DMS53 treated with DMSO at 0.1 percent for 48 hours (cell line): ENCODE data around the gene ZMYM5.
"Not testable (repeated sequence)": the region's sequence is repeated elsewhere in the genome, so short reads cannot be mapped to it uniquely, and the experiment has no call there.

ENCODE experiments used
- DNase-seq: peaks from one replicate; lab custom pipeline; 2025; ENCODE audit not compliant: unreplicated experiment; lab: John Stamatoyannopoulos, UW

Gene ZMYM5

GRCh38 chr13:19863323-19864023 is at the start of gene ZMYM5:
ZMYM5 (minus strand) TSS chr13:19863649; CDS start chr13:19852180, 11,469 bp downstream.
- peak; percentile 96 for DNase-seq

- no peak for DNase-seq
These were observed 47.1 kb upstream of the ZMYM5 start for GRCh38 chr13:19910336-19911072.

- no peak for DNase-seq
These were observed 45.0 kb upstream of the ZMYM5 start for GRCh38 chr13:19908350-19908986.

- DNase-seq = not testable (repeated sequence)
These were observed 42.2 kb upstream of the ZMYM5 start for GRCh38 chr13:19905487-19906195.

- DNase-seq = no peak
These were observed 26.6 kb upstream of the ZMYM5 start for GRCh38 chr13:19890030-19890429.

- no peak for DNase-seq
These were observed 25.4 kb upstream of the ZMYM5 start for GRCh38 chr13:19888799-19889198.

GRCh38 chr13:19882231-19882630 is 18.8 kb upstream of the ZMYM5 start:
- no peak for DNase-seq

GRCh38 chr13:19881641-19882040 is 18.2 kb upstream of the ZMYM5 start:
- DNase-seq = no peak

GRCh38 chr13:19864746-19865309 is 1.4 kb upstream of the ZMYM5 start:
- peak; percentile 38 for DNase-seq

GRCh38 chr13:19864024-19864745 is 736 bp upstream of the ZMYM5 start:
- peak; percentile 40 for DNase-seq

- no peak for DNase-seq
These were observed 752 bp downstream of the ZMYM5 start for GRCh38 chr13:19862481-19863313.

- DNase-seq = no peak
These were observed 1.7 kb downstream of the ZMYM5 start for GRCh38 chr13:19861762-19862161.

- peak; percentile 4 for DNase-seq
These were observed 2.4 kb downstream of the ZMYM5 start for GRCh38 chr13:19860884-19861655.

GRCh38 chr13:19857637-19858036 is 5.8 kb downstream of the ZMYM5 start:
- not testable (repeated sequence) for DNase-seq

GRCh38 chr13:19852766-19853165 is 10.7 kb downstream of the ZMYM5 start:
- no peak for DNase-seq

- DNase-seq = peak; percentile 19
These were observed 17.7 kb downstream of the ZMYM5 start for GRCh38 chr13:19845758-19846157.

- no peak for DNase-seq
These were observed 24.6 kb downstream of the ZMYM5 start for GRCh38 chr13:19838865-19839275.

- DNase-seq = no peak
These were observed 27.0 kb downstream of the ZMYM5 start for GRCh38 chr13:19836472-19836871.

- no peak for DNase-seq
These were observed 28.7 kb downstream of the ZMYM5 start for GRCh38 chr13:19834704-19835103.
